Panc1 (cell line): ENCODE measurements around the gene CABP5. TPM values are rescaled to one million over a fixed set of nuclear protein-coding genes. Genes with fewer than 3 reads are reported as not detected.

Source experiments
- ATAC-seq: fragments of 200-7000 bp; cut with Tn5 transposase; 2 replicates; pipeline ENCODE4 v1.9.1; 2020; ENCODE audit warnings: mild to moderate bottlenecking, moderate library complexity
- BruUV-seq: library from RNA; stranded (reverse); fragments of 400-500 nt; replicated peaks from 2 replicates; lab custom pipeline; 2021; lab: Mats Ljungman, UMichigan
- CTCF ChIA-PET: fragments of 300-600 bp; sonication (Branson Sonifier 250); formaldehyde crosslinking; loops from one replicate; lab custom pipeline; 2022; ENCODE audit warnings: antibody characterized with exemption; lab: Charles Lee
- POLR2A ChIA-PET: fragments of 300-600 bp; sonication (Branson Sonifier 250); formaldehyde crosslinking; loops from one replicate; lab custom pipeline; 2022; ENCODE audit warnings: antibody characterized with exemption; lab: Charles Lee
- DNase-seq: peaks from one replicate; pipeline ENCODE4 v3.0.0-alpha.2; 2010; ENCODE audit warnings: low read depth, low spot score
- H3K27ac ChIP-seq: 2 replicates; pipeline ENCODE4 v1.5.1; 2011; ENCODE audit warnings: mild to moderate bottlenecking, low read length, inconsistent platforms
- H3K27me3 ChIP-seq: fragments of 200-500 bp; sonication (Bioruptor generic); 2 replicates; pipeline ENCODE4 v1.6.0; 2014; ENCODE audit warnings: low read length, inconsistent platforms; ENCODE audit not compliant: control insufficient read depth, insufficient read depth
- H3K36me3 ChIP-seq: fragments of 200-500 bp; sonication (Bioruptor generic); 2 replicates; pipeline ENCODE4 v1.5.1; 2014; ENCODE audit warnings: inconsistent platforms, mild to moderate bottlenecking, low read length, moderate library complexity; ENCODE audit not compliant: control insufficient read depth, insufficient read depth
- H3K4me1 ChIP-seq: 2 replicates; pipeline ENCODE4 v1.5.1; 2011; ENCODE audit warnings: inconsistent platforms, mild to moderate bottlenecking, low read length, moderate library complexity; ENCODE audit not compliant: control insufficient read depth, insufficient read depth
- H3K4me3 ChIP-seq, 2 experiments: 2 replicates each; pipeline ENCODE4 v1.5.1; 2011 to 2012; ENCODE audit warnings: low read depth in 2 of 2, low read length in 2 of 2, mild to moderate bottlenecking in 2 of 2, inconsistent platforms in 1 of 2, moderate library complexity in 1 of 2
- H3K9me3 ChIP-seq: fragments of 200-500 bp; sonication (Bioruptor generic); 2 replicates; pipeline ENCODE4 v1.5.1; 2014; ENCODE audit warnings: low read depth, mild to moderate bottlenecking, inconsistent platforms, low read length, moderate library complexity; ENCODE audit not compliant: control insufficient read depth, insufficient read depth
- POLR2AphosphoS5 ChIP-seq: IDR thresholded peaks from 2 replicates; pipeline ENCODE4 v1.6.1; 2012; ENCODE audit warnings: mild to moderate bottlenecking, low read depth, low read length, moderate library complexity
- SIN3A ChIP-seq: IDR thresholded peaks from 2 replicates; pipeline ENCODE4 v1.6.1; 2012; ENCODE audit warnings: low read depth, mild to moderate bottlenecking, low read length, moderate library complexity, borderline replicate concordance; ENCODE audit not compliant: insufficient read depth
- TCF7L2 ChIP-seq: IDR thresholded peaks from 2 replicates; pipeline ENCODE4 v1.6.1; 2011; ENCODE audit warnings: mild to moderate bottlenecking, low read depth, low read length, inconsistent platforms
- in situ Hi-C: cut with HindIII; loops from 2 replicates; pipeline ENCODE4 v1.10.0; 2016; ENCODE audit warnings: low sequenced_read_pairs, low pct_unique_long_range_greater_than_20kb
- intact Hi-C: fragments of 100-400 bp; cut with micrococcal nuclease; formaldehyde crosslinking; loops from one replicate; pipeline ENCODE4 v1.10.0; 2022; ENCODE audit not compliant: unreplicated experiment
- total RNA-seq: library from RNA; stranded (reverse); gene quantifications from one replicate; pipeline ENCODE4 v1.2.1, GENCODE V29; 2021; ENCODE audit not compliant: unreplicated experiment
- TF ChIP-seq, protein P1 (sequence below), 2 experiments: IDR thresholded peaks; 2 replicates each; pipeline ENCODE4 v1.6.1; 2011 to 2012; ENCODE audit warnings: low read depth in 2 of 2, control low read depth in 1 of 2, low read length in 1 of 2, mild to moderate bottlenecking in 1 of 2, moderate library complexity in 1 of 2; ENCODE audit not compliant: insufficient read depth in 1 of 2
- TF ChIP-seq, protein P2 (sequence below): fragments of 450-650 bp; IDR thresholded peaks from 2 replicates; pipeline ENCODE4 v1.5.1; 2017; ENCODE audit warnings: mild to moderate bottlenecking

The CABP5 gene
- total RNA-seq, 1 experiment from 2014 or later = not detected

DNA sequence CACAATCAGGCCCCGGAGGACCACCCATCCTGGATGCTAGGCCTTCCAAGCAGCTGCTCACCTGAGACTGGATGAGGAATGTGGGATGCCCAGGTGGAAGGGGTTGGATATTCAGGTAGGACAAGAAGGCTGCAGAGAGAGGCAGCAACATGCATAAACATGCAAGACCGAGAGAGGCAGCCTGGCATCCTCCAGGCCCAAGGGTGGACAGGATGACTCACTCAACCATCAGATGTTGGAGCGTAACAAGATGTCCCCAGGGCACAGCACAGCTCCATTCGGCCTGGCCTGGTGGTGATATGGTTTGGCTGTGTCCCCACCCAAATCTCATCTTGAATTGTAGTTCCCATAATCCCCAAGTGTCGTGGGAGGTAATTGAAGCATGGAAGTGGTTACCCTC is 10.0 kb upstream of the CABP5 start:
- TF ChIP-seq POLR2AphosphoS5 = no peak
- no peak for TF ChIP-seq SIN3A
- TF ChIP-seq, protein P1, sequence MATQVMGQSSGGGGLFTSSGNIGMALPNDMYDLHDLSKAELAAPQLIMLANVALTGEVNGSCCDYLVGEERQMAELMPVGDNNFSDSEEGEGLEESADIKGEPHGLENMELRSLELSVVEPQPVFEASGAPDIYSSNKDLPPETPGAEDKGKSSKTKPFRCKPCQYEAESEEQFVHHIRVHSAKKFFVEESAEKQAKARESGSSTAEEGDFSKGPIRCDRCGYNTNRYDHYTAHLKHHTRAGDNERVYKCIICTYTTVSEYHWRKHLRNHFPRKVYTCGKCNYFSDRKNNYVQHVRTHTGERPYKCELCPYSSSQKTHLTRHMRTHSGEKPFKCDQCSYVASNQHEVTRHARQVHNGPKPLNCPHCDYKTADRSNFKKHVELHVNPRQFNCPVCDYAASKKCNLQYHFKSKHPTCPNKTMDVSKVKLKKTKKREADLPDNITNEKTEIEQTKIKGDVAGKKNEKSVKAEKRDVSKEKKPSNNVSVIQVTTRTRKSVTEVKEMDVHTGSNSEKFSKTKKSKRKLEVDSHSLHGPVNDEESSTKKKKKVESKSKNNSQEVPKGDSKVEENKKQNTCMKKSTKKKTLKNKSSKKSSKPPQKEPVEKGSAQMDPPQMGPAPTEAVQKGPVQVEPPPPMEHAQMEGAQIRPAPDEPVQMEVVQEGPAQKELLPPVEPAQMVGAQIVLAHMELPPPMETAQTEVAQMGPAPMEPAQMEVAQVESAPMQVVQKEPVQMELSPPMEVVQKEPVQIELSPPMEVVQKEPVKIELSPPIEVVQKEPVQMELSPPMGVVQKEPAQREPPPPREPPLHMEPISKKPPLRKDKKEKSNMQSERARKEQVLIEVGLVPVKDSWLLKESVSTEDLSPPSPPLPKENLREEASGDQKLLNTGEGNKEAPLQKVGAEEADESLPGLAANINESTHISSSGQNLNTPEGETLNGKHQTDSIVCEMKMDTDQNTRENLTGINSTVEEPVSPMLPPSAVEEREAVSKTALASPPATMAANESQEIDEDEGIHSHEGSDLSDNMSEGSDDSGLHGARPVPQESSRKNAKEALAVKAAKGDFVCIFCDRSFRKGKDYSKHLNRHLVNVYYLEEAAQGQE (IDR thresholded peaks at IDR 0.05; ENCODE audit: insufficient read depth in 1 of 2, low read depth in 2 of 2, low read length in 1 of 2) = no peak
- TF ChIP-seq, protein P2, sequence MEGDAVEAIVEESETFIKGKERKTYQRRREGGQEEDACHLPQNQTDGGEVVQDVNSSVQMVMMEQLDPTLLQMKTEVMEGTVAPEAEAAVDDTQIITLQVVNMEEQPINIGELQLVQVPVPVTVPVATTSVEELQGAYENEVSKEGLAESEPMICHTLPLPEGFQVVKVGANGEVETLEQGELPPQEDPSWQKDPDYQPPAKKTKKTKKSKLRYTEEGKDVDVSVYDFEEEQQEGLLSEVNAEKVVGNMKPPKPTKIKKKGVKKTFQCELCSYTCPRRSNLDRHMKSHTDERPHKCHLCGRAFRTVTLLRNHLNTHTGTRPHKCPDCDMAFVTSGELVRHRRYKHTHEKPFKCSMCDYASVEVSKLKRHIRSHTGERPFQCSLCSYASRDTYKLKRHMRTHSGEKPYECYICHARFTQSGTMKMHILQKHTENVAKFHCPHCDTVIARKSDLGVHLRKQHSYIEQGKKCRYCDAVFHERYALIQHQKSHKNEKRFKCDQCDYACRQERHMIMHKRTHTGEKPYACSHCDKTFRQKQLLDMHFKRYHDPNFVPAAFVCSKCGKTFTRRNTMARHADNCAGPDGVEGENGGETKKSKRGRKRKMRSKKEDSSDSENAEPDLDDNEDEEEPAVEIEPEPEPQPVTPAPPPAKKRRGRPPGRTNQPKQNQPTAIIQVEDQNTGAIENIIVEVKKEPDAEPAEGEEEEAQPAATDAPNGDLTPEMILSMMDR = no peak
- TF ChIP-seq TCF7L2 = no peak

DNA sequence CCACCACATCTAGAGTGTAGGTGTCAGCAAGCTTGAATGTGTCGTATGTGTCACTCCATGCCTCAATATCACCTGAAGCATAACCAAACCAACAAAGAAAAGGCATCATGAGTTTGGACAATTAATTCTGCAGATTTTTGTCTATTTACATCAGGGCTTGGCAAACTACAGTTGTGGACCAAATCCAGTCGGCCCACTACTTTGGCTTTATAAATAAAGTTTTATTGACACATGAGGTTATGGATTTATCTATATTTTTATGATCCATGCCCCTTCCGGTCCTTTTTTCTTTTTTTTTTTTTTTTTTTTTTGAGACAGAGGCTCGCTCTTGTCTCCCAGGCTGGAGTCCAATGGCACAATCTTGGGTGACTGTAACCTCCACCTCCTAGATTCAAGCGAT is 9.2 kb upstream of the CABP5 start:
- ATAC-seq (no peak), DNase-seq (no peak)
- intact Hi-C loops (no loop called here), in situ Hi-C loops (no loop called here)
- H3K27me3 ChIP-seq = no peaks in the 10 kb centered on the region
- ChIA-PET POLR2A (no interaction called here), CTCF (no interaction called here)
- no peak overlapping the region for H3K27ac ChIP-seq
- no peaks in the 10 kb centered on the region for H3K9me3 ChIP-seq
- no peaks in the 10 kb centered on the region for H3K36me3 ChIP-seq
- H3K4me3 ChIP-seq = no peak overlapping the region
- TF ChIP-seq, protein P1 (IDR thresholded peaks at IDR 0.05; ENCODE audit: insufficient read depth in 1 of 2, low read depth in 2 of 2, low read length in 1 of 2) = no peak
- no peak for TF ChIP-seq TCF7L2
- TF ChIP-seq SIN3A = no peak
- TF ChIP-seq POLR2AphosphoS5 = no peak
- TF ChIP-seq, protein P2 = no peak
- BruUV-seq = no TSS peak
- H3K4me1 ChIP-seq = no peaks in the 10 kb centered on the region

More for the DNA sequence above, 10.0 kb upstream of the CABP5 start:
- no peak overlapping the region for H3K4me3 ChIP-seq
- ATAC-seq (no peak), DNase-seq (no peak)
- ChIA-PET POLR2A (no interaction called here), CTCF (no interaction called here)
- BruUV-seq = no TSS peak
- intact Hi-C loops (no loop called here), in situ Hi-C loops (no loop called here)
- no peaks in the 10 kb centered on the region for H3K27me3 ChIP-seq
- H3K36me3 ChIP-seq = no peaks in the 10 kb centered on the region
- H3K4me1 ChIP-seq = no peaks in the 10 kb centered on the region
- no peaks in the 10 kb centered on the region for H3K9me3 ChIP-seq
- H3K27ac ChIP-seq = no peak overlapping the region
